Keratinocyte (primary cell): Measurements from ENCODE around the gene DLGAP1.

Experiments used
- CTCF ChIP-seq, 3 experiments: IDR thresholded peaks in 1 of 3; conservative IDR thresholded peaks in 1 of 3; optimal IDR thresholded peaks in 1 of 3; 2 replicates in 2 of 3; 3 replicates in 1 of 3; pipeline versions ENCODE3 to v1.5.1; 2011; ENCODE audit warnings: low read length in 3 of 3, mild to moderate bottlenecking in 3 of 3, moderate library complexity in 2 of 3, control low read depth in 1 of 3, inconsistent platforms in 1 of 3; ENCODE audit not compliant: insufficient read depth in 2 of 3; ENCODE audit errors: extremely low read depth in 1 of 3
- EZH2 ChIP-seq: IDR thresholded peaks from one replicate; pipeline ENCODE4 v1.6.1; 2012; ENCODE audit warnings: inconsistent platforms, mild to moderate bottlenecking, low read length, moderate library complexity

- TF ChIP-seq CTCF (optimal IDR thresholded peaks at IDR 0.05 in 1 of 3, IDR thresholded peaks at IDR 0.05 in 1 of 3, conservative IDR thresholded peaks at IDR 0.05 in 1 of 3; ENCODE audit: extremely low read depth in 1 of 3, insufficient read depth in 2 of 3, low read length in 3 of 3) = no peak
- TF ChIP-seq EZH2 = no peak
Observed at GRCh38 chr18:3647636-3648035, 807.5 kb downstream of the DLGAP1 start.
